HepG2 (cell line): ENCODE results near the gene NAPB. TPM values are rescaled to one million over a fixed set of nuclear protein-coding genes. Genes with fewer than 3 reads are reported as not detected.

Experiments used
- BRCA1 ChIP-seq: sonication (generic); formaldehyde crosslinking; IDR thresholded peaks from 2 replicates; pipeline ENCODE4 v1.4.0; 2020; ENCODE audit warnings: missing genetic modification reagents
- FOSL2 ChIP-seq: sonication (generic); formaldehyde crosslinking; IDR thresholded peaks from 2 replicates; pipeline ENCODE4 v1.4.0; 2020; ENCODE audit warnings: missing genetic modification reagents
- IRX3 ChIP-seq: sonication (generic); formaldehyde crosslinking; IDR thresholded peaks from 2 replicates; pipeline ENCODE4 v1.8.1; 2023; ENCODE audit warnings: mild to moderate bottlenecking, low read depth, missing genetic modification reagents, borderline replicate concordance
- ISX ChIP-seq: sonication (generic); formaldehyde crosslinking; conservative IDR thresholded peaks from 2 replicates; pipeline ENCODE4 v1.5.0; 2020; ENCODE audit warnings: missing genetic modification reagents
- MIXL1 ChIP-seq: IDR thresholded peaks from 2 replicates; pipeline ENCODE4 v1.6.1; 2016
- MTF2 ChIP-seq: sonication (generic); formaldehyde crosslinking; IDR thresholded peaks from 2 replicates; pipeline ENCODE4 v1.5.0; 2020; ENCODE audit warnings: missing genetic modification reagents, borderline replicate concordance
- MXD3 ChIP-seq: IDR thresholded peaks from 2 replicates; pipeline ENCODE4 v1.6.1; 2016; ENCODE audit warnings: mild to moderate bottlenecking, missing biosample characterization, missing genetic modification reagents
- PAWR ChIP-seq: sonication (generic); formaldehyde crosslinking; IDR thresholded peaks from 2 replicates; pipeline ENCODE4 v1.4.0; 2020; ENCODE audit warnings: missing genetic modification reagents, mild to moderate bottlenecking, borderline replicate concordance
- PLRG1 ChIP-seq: fragments of 450-650 bp; conservative IDR thresholded peaks from 2 replicates; pipeline ENCODE4 v1.6.1; 2016
- PTBP1 ChIP-seq: fragments of 200-400 bp; formaldehyde crosslinking; IDR thresholded peaks from 2 replicates; pipeline ENCODE4 v1.6.1; 2018; ENCODE audit warnings: low read length, low read depth; ENCODE audit not compliant: poor library complexity, severe bottlenecking
- REPIN1 ChIP-seq: sonication (generic); formaldehyde crosslinking; IDR thresholded peaks from 2 replicates; pipeline ENCODE4 v1.8.0; 2022; ENCODE audit warnings: missing genetic modification reagents, low read depth, mild to moderate bottlenecking, borderline replicate concordance
- STAT5B ChIP-seq: sonication (generic); formaldehyde crosslinking; IDR thresholded peaks from 2 replicates; pipeline ENCODE4 v1.4.0; 2020; ENCODE audit warnings: missing genetic modification reagents
- TFDP2 ChIP-seq: sonication (generic); formaldehyde crosslinking; IDR thresholded peaks from 2 replicates; pipeline ENCODE4 v1.4.0; 2020; ENCODE audit warnings: missing genetic modification reagents
- ZNF329 ChIP-seq: sonication (generic); formaldehyde crosslinking; IDR thresholded peaks from 2 replicates; pipeline ENCODE4 v1.9.0; 2021; ENCODE audit warnings: low read depth, mild to moderate bottlenecking, missing genetic modification reagents
- ZNF451 ChIP-seq: sonication (generic); formaldehyde crosslinking; IDR thresholded peaks from 2 replicates; pipeline ENCODE4 v1.5.0; 2020; ENCODE audit warnings: mild to moderate bottlenecking, missing genetic modification reagents
- ZNF567 ChIP-seq: sonication (generic); formaldehyde crosslinking; IDR thresholded peaks from 2 replicates; pipeline ENCODE4 v1.8.1; 2023; ENCODE audit warnings: mild to moderate bottlenecking, missing genetic modification reagents, borderline replicate concordance
- ZNF616 ChIP-seq: sonication (generic); formaldehyde crosslinking; IDR thresholded peaks from 2 replicates; pipeline ENCODE4 v1.5.0; 2020; ENCODE audit warnings: low read depth, mild to moderate bottlenecking, missing genetic modification reagents
- ZNF619 ChIP-seq: sonication (generic); formaldehyde crosslinking; IDR thresholded peaks from 2 replicates; pipeline ENCODE4 v1.4.0; 2020; ENCODE audit warnings: mild to moderate bottlenecking, missing genetic modification reagents
- ZNF672 ChIP-seq: sonication (generic); formaldehyde crosslinking; IDR thresholded peaks from 2 replicates; pipeline ENCODE4 v1.8.1; 2022; ENCODE audit warnings: missing genetic modification reagents
- polyA plus RNA-seq, 8 experiments: library from polyadenylated mRNA; depleted of rRNA in 3 of 8; stranded (reverse) in 7 of 8; unstranded in 1 of 8; fragments of >200 nt; fragmentation: Illumina TruSeq in 4 of 8; extraction: Trizol in 4 of 8; gene quantifications; 2 replicates each; pipeline versions ENCODE4 v1.2.1 to v1.2.3, GENCODE V29; 2011 to 2016; ENCODE audit warnings: low read depth in 4 of 8, missing spikeins in 1 of 8, mixed read lengths in 1 of 8; ENCODE audit not compliant: insufficient read depth in 1 of 8
- total RNA-seq, 5 experiments: library from RNA; depleted of rRNA; stranded (reverse); fragments of >200 nt; fragmentation: Illumina TruSeq; extraction: Trizol; gene quantifications; 2 replicates each; pipeline ENCODE4 v1.2.3, GENCODE V29; 2016; ENCODE audit warnings: low read depth in 1 of 5
- TF ChIP-seq, protein P1 (sequence below): IDR thresholded peaks from 2 replicates; pipeline ENCODE4 v1.6.1; 2018; ENCODE audit warnings: missing genetic modification reagents
- TF ChIP-seq, protein P2 (sequence below): sonication (generic); formaldehyde crosslinking; IDR thresholded peaks from 2 replicates; pipeline ENCODE4 v1.5.0; 2020; ENCODE audit warnings: missing genetic modification reagents

NAPB gene
- total and polyA plus RNA-seq, 2 of the 13 experiments (the other 11 are each of a cell fraction or from before 2014, with no cell fraction given), result 15.2 to 16.1 TPM

GRCh38 chr20:23350904-23351838 is 70.1 kb downstream of the NAPB start (continued):
- TF ChIP-seq REPIN1 (CRISPR knock-in tag), result no peak
- TF ChIP-seq ZNF567 (CRISPR knock-in tag), result no peak
- TF ChIP-seq ZNF619, result 0 out of 2 replicates have a peak, but pooled peaks have one; percentile 30
- TF ChIP-seq FOSL2 (CRISPR knock-in tag), result peak; percentile 33; the same call in 1 of the 2 replicates
- TF ChIP-seq ZNF616 (CRISPR knock-in tag), result peak; percentile 69; the same call in 1 of the 2 replicates
- peak; percentile 61 for TF ChIP-seq ISX (CRISPR knock-in tag)
- TF ChIP-seq, protein P1, sequence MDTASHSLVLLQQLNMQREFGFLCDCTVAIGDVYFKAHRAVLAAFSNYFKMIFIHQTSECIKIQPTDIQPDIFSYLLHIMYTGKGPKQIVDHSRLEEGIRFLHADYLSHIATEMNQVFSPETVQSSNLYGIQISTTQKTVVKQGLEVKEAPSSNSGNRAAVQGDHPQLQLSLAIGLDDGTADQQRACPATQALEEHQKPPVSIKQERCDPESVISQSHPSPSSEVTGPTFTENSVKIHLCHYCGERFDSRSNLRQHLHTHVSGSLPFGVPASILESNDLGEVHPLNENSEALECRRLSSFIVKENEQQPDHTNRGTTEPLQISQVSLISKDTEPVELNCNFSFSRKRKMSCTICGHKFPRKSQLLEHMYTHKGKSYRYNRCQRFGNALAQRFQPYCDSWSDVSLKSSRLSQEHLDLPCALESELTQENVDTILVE (CRISPR knock-in tag), result no peak
- no peak for TF ChIP-seq IRX3
- TF ChIP-seq PLRG1, result no peak
- TF ChIP-seq MTF2 (CRISPR knock-in tag), result peak; percentile 23; the same call in 1 of the 2 replicates
- TF ChIP-seq STAT5B (CRISPR knock-in tag), result no peak
- TF ChIP-seq PAWR (CRISPR knock-in tag), result 0 out of 2 replicates have a peak, but pooled peaks have one; percentile 95
- TF ChIP-seq MXD3, result peak; percentile 62; the same call in 1 of the 2 replicates
- TF ChIP-seq MIXL1, result peak; percentile 41; the same call in 1 of the 2 replicates
- TF ChIP-seq ZNF329 (CRISPR knock-in tag), result no peak; the same call in 1 of the 2 replicates
- no peak for TF ChIP-seq ZNF451
- no peak for TF ChIP-seq PTBP1
- no peak for TF ChIP-seq TFDP2 (CRISPR knock-in tag)
- TF ChIP-seq ZNF672 (CRISPR knock-in tag), result no peak
- TF ChIP-seq, protein P2, sequence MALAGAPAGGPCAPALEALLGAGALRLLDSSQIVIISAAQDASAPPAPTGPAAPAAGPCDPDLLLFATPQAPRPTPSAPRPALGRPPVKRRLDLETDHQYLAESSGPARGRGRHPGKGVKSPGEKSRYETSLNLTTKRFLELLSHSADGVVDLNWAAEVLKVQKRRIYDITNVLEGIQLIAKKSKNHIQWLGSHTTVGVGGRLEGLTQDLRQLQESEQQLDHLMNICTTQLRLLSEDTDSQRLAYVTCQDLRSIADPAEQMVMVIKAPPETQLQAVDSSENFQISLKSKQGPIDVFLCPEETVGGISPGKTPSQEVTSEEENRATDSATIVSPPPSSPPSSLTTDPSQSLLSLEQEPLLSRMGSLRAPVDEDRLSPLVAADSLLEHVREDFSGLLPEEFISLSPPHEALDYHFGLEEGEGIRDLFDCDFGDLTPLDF (CRISPR knock-in tag), result peak; percentile 10; the same call in 1 of the 2 replicates
- TF ChIP-seq BRCA1, result no peak
